Measurements from ENCODE around the gene MAMLD1. TPM values are rescaled to one million over a fixed set of nuclear protein-coding genes. Genes with fewer than 3 reads are reported as not detected.

The MAMLD1 gene
- total and polyA plus RNA-seq, 2 of the 8 experiments (the other 6 are each of a cell fraction or from before 2014, with no cell fraction given): 0.09 to 0.26 TPM

DNA sequence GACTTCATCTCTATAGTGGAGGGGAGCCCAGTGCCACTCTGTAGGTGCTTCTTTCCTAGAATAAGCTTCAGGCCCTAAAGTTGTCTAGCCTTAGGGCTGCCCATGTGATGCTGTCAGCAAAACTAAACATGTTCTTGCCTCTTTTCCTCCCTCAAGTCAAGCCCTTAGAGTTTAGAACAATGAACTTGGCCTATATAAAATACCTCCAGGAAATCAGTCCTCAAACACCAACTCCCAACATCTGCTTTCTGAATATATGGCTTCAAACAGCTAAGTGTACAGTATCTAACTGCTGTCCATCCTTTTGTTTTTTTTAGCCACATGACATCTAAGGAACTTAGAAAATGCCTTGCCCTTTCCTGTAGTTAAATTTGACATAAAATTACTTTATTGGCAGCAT is 91.0 kb downstream of the MAMLD1 start (continued):
- TF ChIP-seq, protein P1, sequence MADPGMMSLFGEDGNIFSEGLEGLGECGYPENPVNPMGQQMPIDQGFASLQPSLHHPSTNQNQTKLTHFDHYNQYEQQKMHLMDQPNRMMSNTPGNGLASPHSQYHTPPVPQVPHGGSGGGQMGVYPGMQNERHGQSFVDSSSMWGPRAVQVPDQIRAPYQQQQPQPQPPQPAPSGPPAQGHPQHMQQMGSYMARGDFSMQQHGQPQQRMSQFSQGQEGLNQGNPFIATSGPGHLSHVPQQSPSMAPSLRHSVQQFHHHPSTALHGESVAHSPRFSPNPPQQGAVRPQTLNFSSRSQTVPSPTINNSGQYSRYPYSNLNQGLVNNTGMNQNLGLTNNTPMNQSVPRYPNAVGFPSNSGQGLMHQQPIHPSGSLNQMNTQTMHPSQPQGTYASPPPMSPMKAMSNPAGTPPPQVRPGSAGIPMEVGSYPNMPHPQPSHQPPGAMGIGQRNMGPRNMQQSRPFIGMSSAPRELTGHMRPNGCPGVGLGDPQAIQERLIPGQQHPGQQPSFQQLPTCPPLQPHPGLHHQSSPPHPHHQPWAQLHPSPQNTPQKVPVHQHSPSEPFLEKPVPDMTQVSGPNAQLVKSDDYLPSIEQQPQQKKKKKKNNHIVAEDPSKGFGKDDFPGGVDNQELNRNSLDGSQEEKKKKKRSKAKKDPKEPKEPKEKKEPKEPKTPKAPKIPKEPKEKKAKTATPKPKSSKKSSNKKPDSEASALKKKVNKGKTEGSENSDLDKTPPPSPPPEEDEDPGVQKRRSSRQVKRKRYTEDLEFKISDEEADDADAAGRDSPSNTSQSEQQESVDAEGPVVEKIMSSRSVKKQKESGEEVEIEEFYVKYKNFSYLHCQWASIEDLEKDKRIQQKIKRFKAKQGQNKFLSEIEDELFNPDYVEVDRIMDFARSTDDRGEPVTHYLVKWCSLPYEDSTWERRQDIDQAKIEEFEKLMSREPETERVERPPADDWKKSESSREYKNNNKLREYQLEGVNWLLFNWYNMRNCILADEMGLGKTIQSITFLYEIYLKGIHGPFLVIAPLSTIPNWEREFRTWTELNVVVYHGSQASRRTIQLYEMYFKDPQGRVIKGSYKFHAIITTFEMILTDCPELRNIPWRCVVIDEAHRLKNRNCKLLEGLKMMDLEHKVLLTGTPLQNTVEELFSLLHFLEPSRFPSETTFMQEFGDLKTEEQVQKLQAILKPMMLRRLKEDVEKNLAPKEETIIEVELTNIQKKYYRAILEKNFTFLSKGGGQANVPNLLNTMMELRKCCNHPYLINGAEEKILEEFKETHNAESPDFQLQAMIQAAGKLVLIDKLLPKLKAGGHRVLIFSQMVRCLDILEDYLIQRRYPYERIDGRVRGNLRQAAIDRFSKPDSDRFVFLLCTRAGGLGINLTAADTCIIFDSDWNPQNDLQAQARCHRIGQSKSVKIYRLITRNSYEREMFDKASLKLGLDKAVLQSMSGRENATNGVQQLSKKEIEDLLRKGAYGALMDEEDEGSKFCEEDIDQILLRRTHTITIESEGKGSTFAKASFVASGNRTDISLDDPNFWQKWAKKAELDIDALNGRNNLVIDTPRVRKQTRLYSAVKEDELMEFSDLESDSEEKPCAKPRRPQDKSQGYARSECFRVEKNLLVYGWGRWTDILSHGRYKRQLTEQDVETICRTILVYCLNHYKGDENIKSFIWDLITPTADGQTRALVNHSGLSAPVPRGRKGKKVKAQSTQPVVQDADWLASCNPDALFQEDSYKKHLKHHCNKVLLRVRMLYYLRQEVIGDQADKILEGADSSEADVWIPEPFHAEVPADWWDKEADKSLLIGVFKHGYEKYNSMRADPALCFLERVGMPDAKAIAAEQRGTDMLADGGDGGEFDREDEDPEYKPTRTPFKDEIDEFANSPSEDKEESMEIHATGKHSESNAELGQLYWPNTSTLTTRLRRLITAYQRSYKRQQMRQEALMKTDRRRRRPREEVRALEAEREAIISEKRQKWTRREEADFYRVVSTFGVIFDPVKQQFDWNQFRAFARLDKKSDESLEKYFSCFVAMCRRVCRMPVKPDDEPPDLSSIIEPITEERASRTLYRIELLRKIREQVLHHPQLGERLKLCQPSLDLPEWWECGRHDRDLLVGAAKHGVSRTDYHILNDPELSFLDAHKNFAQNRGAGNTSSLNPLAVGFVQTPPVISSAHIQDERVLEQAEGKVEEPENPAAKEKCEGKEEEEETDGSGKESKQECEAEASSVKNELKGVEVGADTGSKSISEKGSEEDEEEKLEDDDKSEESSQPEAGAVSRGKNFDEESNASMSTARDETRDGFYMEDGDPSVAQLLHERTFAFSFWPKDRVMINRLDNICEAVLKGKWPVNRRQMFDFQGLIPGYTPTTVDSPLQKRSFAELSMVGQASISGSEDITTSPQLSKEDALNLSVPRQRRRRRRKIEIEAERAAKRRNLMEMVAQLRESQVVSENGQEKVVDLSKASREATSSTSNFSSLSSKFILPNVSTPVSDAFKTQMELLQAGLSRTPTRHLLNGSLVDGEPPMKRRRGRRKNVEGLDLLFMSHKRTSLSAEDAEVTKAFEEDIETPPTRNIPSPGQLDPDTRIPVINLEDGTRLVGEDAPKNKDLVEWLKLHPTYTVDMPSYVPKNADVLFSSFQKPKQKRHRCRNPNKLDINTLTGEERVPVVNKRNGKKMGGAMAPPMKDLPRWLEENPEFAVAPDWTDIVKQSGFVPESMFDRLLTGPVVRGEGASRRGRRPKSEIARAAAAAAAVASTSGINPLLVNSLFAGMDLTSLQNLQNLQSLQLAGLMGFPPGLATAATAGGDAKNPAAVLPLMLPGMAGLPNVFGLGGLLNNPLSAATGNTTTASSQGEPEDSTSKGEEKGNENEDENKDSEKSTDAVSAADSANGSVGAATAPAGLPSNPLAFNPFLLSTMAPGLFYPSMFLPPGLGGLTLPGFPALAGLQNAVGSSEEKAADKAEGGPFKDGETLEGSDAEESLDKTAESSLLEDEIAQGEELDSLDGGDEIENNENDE (IDR thresholded peaks at IDR 0.05; ENCODE audit: insufficient replicate concordance, low read length): no peak
- TF ChIP-seq, protein P2, sequence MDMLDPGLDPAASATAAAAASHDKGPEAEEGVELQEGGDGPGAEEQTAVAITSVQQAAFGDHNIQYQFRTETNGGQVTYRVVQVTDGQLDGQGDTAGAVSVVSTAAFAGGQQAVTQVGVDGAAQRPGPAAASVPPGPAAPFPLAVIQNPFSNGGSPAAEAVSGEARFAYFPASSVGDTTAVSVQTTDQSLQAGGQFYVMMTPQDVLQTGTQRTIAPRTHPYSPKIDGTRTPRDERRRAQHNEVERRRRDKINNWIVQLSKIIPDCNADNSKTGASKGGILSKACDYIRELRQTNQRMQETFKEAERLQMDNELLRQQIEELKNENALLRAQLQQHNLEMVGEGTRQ (IDR thresholded peaks at IDR 0.05; ENCODE audit: low read length): no peak
- TF ChIP-seq TCF12 (IDR thresholded peaks at IDR 0.05; ENCODE audit: low read depth, low read length) (no peak), EZH2 (IDR thresholded peaks at IDR 0.05; ENCODE audit: low read depth, low read length, severe bottlenecking) (no peak), SIRT6 (IDR thresholded peaks at IDR 0.05; ENCODE audit: low read length) (no peak), YY1 (IDR thresholded peaks at IDR 0.05; ENCODE audit: low read depth, low read length) (no peak), RXRA (IDR thresholded peaks at IDR 0.05; ENCODE audit: insufficient read depth, low read depth, low read length) (no peak), CHD2 (IDR thresholded peaks at IDR 0.05; ENCODE audit: low read length) (no peak)
